ENCODE measurements around the gene ABHD12B.
"Not testable (repeated sequence)": the region's sequence is repeated elsewhere in the genome, so short reads cannot be mapped to it uniquely, and the experiment has no call there.

Gene ABHD12B

GRCh38 chr14:50935126-50936015 lies 63.5 kb downstream of the ABHD12B start:
- DNase-seq (ENCODE audit: low read depth, low spot score) = no peak

GRCh38 chr14:50936016-50936340 lies 64.1 kb downstream of the ABHD12B start:
- DNase-seq (ENCODE audit: low read depth, low spot score) = no peak

- DNase-seq (ENCODE audit: low read depth, low spot score) = no peak
Observed at GRCh38 chr14:50936882-50937281, 65.0 kb downstream of the ABHD12B start.

- DNase-seq (ENCODE audit: low read depth, low spot score) = no peak
Observed at GRCh38 chr14:50937325-50937724, 65.5 kb downstream of the ABHD12B start.

GRCh38 chr14:50937800-50938199 lies 65.9 kb downstream of the ABHD12B start:
- DNase-seq (ENCODE audit: low read depth, low spot score) = no peak

- no peak for DNase-seq (ENCODE audit: low read depth, low spot score)
Observed at GRCh38 chr14:50941151-50941550, 69.3 kb downstream of the ABHD12B start.

- DNase-seq (ENCODE audit: low read depth, low spot score) = not testable (repeated sequence)
Observed at GRCh38 chr14:50941638-50942037, 69.8 kb downstream of the ABHD12B start.

- DNase-seq (ENCODE audit: low read depth, low spot score) = no peak
Observed at GRCh38 chr14:50943261-50943942, 71.5 kb downstream of the ABHD12B start.

GRCh38 chr14:50943943-50944646 lies 72.2 kb downstream of the ABHD12B start, which contains the start of gene PYGL:
Gene PYGL (minus strand): TSS chr14:50944483. CDS start chr14:50944403, 80 bp downstream.
- no peak for DNase-seq (ENCODE audit: low read depth, low spot score)

GRCh38 chr14:50944647-50945413 lies 73.0 kb downstream of the ABHD12B start:
- DNase-seq (ENCODE audit: low read depth, low spot score) = no peak

- no peak for DNase-seq (ENCODE audit: low read depth, low spot score)
Observed at GRCh38 chr14:50946234-50946935, 74.5 kb downstream of the ABHD12B start.

- no peak for DNase-seq (ENCODE audit: low read depth, low spot score)
Observed at GRCh38 chr14:50947446-50947845, 75.6 kb downstream of the ABHD12B start.

- no peak for DNase-seq (ENCODE audit: low read depth, low spot score)
Observed at GRCh38 chr14:50948205-50948604, 76.4 kb downstream of the ABHD12B start.

GRCh38 chr14:50951032-50951431 lies 79.2 kb downstream of the ABHD12B start:
- DNase-seq (ENCODE audit: low read depth, low spot score) = no peak

GRCh38 chr14:50953502-50953901 lies 81.6 kb downstream of the ABHD12B start:
- no peak for DNase-seq (ENCODE audit: low read depth, low spot score)

Data from brain pericyte (primary cell).